ENCODE data around the gene ZSCAN5B.
"Not testable (repeated sequence)": the region's sequence is repeated elsewhere in the genome, so short reads cannot be mapped to it uniquely, and the experiment has no call there.

The ZSCAN5B gene

DNA sequence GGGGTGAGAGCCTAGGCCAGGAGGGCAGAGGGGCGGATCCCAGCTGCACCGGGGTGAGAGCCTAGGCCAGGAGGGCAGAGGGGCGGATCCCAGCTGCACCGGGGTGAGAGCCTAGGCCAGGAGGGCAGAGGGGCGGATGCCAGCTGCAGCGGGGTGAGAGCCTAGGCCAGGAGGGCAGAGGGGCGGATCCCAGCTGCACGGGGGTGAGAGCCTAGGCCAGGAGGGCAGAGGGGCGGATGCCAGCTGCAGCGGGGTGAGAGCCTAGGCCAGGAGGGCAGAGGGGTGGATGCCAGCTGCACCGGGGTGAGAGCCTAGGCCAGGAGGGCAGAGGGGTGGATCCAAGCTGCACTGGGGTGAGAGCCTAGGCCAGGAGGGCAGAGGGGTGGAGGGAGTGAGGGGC lies 21.3 kb downstream of the ZSCAN5B start:
- not testable (repeated sequence) for DNase-seq (ENCODE audit: low read depth in 3 of 3)

DNA sequence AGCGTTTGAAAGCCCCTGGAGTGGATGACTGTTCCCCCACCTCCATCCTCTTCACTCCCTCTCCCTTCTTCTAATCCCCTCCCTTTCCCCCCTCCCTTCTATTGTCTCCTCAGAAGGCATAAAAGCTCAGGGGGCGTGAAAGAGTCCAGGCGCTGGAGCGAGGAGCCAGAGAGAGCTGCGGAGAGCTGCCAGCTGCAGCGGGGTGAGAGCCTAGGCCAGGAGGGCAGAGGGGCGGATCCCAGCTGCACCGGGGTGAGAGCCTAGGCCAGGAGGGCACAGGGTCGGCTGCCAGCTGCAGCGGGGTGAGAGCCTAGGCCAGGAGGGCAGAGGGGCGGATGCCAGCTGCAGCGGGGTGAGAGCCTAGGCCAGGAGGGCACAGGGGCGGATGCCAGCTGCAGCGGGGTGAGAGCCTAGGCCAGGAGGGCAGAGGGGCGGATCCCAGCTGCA lies 21.7 kb downstream of the ZSCAN5B start, which contains the start of gene GALP:
Gene GALP, plus strand, starts transcription at position 148 of the 447 bp plus-strand sequence. CDS start 1,101 bp downstream, outside the sequence.
- DNase-seq (ENCODE audit: low read depth in 3 of 3) = not testable (repeated sequence)

DNA sequence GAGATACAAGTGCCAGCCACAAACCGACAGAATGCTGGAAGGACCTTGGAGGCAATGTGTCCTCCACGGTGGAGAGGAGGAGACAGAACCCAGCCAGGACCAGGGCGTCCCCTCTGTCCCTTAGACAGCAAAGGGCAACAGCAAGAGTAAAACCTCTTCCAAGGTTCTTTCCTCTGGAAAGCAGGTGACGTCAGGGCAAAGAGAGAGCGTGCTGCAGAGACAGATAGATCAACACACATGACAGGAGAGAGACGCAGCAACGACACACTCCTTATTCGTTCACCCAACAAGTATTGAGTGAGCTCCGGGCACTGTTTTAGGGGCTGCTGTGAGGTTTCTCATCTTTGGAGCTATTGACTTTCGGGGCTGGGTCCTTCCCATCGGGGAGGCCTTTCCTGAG lies 23.0 kb downstream of the ZSCAN5B start:
- no peak for DNase-seq (ENCODE audit: low read depth in 3 of 3)

DNA sequence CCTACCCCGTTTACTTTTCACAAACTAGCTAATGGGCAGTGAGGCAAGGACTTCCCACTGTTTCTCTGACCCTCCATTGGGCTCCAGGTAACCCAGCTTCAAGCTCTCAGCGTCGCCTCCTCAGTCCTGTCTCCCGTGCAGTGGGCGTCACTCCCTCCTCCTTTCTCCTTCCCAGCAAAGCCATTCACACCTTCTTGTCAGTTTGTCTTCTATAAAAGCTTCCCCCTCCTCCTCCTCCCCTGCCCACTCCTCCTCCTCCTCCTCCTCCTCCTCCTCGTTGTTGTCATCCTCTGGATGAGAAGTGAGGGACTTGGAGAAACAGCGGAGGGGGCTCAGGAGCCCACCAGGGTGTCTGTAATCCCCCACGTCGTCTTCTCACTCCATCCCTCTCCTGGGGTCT lies 23.5 kb downstream of the ZSCAN5B start:
- DNase-seq (ENCODE audit: low read depth in 3 of 3) = no peak

DNA sequence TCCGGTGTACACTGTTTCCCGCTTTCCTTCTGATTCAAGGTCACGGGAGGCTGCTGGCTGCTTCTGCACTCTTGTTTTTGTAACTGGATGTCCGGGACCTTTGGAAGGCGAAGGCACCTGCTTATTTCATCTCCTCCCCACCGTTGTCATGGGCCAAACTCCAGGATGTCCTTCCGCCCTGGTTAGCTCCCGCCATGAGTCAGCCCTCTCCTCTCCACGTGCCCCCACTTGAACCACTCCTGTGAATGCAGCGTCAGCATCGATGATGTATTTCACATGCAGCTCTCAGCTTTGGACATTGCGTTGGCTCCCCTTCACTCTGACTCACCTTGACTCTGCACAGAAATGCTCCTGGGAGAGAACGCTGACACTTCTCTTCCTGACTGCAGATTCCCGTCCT lies 27.3 kb downstream of the ZSCAN5B start:
- no peak for DNase-seq (ENCODE audit: low read depth in 3 of 3)

DNA sequence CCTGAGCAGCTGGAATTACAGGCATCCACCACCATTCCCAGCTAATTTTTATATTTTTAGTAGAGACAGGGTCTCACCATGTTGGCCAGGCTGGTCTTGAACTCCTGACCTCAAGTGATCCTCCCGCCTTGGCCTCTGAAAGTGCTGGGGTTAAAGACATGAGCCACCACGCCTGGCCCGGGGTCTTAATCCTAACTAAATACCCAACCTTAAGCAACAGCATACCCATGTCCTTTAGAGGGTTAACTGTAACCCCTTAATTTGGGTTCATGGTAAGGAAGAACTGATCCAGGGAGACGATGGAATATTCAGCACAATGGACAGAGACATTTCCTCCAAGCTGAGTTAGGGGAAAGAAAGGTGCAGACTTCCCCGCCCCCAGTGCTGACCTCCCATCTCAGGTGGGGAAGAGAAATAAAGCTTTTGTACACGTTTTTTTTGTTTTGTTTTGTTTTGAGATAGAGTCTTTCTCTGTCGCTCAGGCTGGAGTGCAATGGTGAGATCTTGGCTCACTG lies 30.5 kb downstream of the ZSCAN5B start:
- no peak for DNase-seq (ENCODE audit: low read depth in 3 of 3)

DNA sequence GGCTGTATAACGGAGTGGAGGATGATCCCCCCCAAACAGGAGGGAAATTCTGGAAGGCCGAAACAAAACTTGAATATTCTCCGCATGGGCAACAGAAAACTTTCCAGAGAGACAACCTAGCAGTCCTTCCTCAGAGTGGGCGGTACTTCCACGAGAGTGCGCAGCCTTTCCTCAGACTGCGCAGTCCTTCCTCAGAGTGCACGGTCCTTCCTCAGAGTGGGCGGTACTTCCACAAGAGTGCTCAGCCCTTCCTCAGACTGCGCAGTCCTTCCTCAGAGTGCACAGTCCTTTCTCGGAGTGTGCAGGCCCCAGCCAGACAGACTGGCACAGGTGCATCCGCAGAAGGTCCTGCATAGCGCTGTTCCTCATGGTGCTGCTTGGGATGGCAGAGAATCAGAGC lies 34.5 kb downstream of the ZSCAN5B start:
- no peak for DNase-seq (ENCODE audit: low read depth in 3 of 3)

DNA sequence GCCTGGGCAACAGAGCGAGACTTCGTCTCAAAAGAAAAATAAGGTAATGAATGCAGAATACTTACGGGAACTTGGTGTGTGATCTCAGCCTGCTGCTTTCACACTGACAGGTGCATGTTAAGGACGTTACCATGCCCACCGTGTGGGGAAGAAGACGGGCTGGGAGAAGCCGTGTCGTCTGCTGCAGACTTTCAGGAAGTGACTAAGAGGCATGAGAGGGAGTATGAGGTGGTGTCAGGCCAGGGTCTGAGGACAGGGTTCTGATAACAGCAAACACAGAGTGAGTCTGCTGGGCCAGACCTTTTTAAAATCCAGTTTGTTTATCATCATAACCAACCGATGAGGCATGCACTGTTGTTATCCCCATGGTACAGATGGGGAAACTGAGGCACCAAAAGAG lies 35.3 kb downstream of the ZSCAN5B start:
- DNase-seq (ENCODE audit: low read depth in 3 of 3) = no peak

DNA sequence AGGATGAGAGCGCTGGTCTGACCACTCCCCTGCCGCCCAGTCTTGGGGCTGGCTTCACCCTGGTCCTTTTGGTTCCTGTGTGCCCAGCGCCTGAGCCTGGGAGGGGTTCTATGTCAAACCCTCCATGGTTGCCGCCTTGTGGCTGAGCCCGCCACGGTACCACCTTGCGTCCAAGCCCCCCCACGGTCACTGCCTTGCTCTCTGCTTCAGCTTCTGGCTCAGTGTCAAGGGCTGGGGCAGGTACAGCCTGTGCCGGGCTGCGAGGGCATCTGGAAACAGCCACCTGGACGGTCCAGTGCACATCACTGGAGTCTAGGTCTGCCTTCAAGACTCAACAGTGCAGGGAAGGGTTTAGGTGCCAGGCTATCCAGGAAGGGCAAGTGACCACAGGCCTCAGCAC lies 36.0 kb downstream of the ZSCAN5B start:
- no peak for DNase-seq (ENCODE audit: low read depth in 3 of 3)

DNA sequence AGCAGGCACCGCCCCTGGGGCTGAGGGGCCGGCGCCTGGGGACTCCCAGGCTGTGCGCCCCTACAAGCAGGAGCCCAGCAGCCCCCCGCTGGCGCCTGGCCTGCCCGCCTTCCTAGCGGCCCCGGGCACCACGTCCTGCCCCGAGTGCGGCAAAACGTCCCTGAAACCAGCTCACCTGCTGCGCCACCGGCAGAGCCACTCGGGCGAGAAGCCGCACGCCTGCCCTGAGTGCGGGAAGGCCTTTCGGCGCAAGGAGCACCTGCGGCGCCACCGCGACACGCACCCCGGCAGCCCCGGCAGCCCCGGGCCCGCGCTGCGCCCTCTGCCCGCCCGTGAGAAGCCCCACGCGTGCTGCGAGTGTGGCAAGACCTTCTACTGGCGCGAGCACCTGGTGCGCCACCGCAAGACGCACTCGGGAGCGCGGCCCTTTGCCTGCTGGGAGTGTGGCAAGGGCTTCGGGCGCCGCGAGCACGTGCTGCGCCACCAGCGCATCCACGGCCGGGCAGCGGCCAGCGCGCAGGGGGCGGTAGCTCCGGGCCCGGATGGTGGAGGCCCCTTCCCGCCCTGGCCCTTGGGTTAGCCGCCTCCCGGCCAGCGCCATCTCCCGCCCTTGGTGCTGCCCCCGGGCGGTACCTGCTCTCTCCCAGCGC lies 37.8 kb downstream of the ZSCAN5B start:
- DNase-seq (ENCODE audit: low read depth in 3 of 3) = no peak

DNA sequence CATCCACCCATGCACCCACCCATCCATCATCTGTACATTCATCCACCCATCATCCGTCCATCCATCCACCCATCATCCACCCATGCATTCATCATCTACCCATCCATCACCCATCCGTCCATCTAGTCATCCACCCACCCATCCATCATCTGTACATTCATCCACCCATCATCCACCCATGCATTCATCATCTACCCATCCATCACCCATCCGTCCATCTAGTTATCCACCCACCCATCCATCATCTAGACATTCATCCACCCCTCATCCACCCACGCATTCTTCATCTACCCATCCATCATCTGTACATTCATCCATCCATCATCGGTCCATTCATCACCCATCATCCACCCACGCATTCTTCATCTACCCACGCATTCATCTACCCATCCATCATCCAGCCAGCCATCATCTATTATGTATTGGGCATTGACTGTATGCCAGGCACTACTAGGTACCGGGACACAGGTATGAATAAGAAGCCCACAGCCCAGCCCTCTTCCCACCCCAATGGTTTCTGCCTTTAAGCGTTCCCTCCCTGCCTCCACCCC lies 38.5 kb downstream of the ZSCAN5B start:
- DNase-seq (ENCODE audit: low read depth in 3 of 3) = no peak

DNA sequence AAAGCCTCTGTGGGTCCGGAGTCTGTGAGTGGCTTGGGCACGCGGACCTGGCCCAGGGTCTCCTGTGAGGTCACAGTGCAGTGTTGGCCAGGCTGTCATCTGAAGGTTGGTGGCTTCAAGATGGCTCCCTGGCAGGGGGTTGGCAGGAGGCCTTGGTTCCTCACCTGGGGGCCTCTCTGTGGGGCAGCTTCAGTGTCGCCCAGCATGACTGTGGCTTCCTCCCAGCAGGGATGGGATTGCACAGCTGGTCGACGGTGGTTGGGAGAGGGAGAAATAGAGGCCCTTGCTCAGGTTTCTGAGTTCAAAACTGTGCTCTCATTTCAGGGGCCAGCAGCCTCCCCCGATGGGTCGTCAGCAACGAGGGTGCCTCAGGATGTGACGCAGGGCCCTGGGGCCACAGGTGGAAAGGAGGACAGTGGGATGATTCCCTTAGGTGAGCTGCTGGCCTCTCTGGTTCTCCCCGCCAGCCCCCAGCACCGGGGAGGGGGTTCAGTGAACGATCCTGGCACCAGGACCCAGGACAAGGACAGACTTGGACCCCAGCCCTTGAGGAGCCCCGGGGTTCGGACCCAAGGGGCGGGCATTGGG lies 39.3 kb downstream of the ZSCAN5B start:
- DNase-seq (ENCODE audit: low read depth in 3 of 3) = no peak

DNA sequence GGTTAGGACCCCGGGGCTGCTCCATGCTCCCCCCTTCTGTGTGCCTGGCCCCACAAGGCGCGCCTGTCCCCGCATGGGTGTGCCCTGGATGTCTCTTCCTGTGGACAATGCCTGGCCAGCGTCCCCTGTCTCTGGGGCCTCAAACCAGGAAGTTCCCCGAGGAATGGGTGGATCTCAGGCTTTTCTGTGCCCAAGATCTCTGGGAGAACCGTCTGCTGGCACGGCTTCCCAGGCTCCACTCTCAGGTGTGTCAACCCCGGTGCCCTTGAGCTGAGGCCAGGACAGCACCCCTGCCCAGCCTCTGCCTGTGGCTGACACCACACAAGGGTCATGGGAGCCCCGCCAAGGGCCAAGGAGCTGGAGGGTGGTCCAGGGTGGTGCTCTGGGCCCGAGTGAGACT lies 40.8 kb downstream of the ZSCAN5B start:
- no peak for DNase-seq (ENCODE audit: low read depth in 3 of 3)

DNA sequence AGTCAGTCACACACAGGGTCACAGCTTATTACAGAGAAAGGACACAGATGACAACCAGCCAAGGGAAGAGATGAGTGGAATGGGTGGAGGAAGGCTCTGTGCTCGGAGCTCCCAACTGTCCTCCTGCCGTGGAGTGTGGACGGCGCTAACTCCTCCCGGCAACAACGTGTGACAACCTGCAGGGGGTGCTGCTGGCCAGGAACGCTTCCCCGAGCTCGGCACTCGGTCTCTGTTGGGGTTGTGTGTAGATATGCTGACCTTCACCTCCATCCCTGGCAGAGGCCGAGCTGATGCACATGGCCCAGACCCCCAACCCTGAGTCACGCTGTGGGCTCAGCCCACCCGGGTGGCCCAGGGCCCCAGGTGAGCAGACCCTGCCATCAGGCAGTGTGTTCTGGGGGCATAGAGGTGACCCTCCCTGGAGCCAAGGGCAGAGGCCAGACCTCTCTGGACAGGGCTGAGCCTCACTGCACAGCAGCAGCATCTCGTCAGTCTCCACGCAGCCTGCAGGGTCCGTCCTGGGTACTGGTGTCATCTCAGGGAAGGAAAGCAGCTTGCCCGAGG lies 42.4 kb downstream of the ZSCAN5B start:
- no peak for DNase-seq (ENCODE audit: low read depth in 3 of 3)

DNA sequence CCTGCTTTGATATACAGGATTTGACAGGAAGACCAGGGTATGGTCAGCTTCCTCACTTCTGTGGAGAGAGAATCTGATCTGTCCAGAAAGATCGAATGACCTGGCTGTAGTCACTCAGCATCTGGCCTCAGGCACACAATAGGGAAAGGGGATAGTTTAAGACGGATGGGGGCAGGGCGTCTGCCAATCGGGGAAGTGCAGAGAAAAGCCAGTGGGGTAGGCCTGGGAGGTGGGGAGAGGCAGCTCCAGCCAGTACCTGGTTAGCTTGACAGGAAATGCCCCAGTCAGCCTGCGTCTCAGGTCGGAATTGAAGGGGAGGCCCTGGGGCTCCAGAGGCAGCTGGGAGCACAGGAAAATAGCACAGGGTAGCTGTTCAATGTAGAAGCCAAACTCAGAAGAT lies 44.1 kb downstream of the ZSCAN5B start:
- DNase-seq (ENCODE audit: low read depth in 3 of 3) = no peak

DNA sequence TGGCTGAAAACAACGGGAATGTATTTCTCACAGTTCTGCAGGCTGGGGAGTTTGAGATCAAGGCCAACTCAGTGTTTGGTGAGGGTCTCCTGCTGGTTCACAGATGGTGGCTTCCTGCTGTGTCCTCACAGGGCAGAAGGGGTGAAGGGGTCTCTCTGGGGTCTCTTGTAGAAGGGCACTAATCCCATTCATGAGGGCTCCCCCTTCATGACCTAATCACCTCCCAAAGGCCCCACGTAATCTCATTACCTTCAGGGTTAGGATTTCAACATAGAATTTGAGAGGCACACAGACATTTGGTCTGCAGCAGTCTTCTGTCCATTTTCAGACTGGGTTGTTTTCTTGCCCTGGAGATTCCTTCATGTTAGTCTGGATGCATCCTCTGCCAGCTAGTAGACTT lies 44.9 kb downstream of the ZSCAN5B start:
- DNase-seq (ENCODE audit: low read depth in 3 of 3) = no peak

DNA sequence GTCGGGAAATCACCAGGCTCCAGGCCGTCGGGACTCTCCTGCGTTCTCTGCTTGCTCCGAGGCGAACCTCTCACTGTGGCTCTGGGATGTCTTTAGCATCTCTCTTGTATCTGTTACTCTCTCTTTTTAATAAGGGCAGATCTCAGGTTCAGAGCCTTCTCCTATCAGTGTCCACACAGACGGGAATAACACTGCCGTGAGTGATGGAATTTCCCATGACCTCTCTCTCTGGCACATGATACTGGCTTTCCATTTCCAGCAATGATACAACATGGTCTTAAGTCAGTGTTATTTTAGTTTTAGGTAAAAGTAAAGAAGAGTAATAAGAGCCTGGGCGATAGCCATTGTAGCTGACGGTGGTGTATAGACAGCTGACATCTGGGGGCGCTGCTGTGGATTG lies 47.2 kb downstream of the ZSCAN5B start:
- DNase-seq (ENCODE audit: low read depth in 3 of 3) = no peak

DNA sequence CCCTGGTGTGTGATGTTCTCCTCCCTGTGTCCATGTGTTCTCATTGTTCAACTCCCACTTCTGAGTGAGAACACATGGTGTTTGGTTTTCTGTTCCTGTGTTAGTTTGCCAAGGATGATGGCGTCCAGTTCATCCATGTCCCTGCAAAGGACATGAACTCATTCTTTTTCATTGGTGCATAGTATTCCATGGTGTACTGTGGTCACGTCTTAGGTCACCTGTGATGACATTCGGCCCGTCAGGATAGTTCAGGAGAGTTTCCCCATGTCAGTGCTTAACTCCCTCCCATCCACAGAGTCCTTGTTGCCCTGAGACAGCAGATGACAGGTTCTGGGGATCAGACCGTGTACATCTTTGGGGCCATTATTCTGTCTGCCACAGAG lies 47.9 kb downstream of the ZSCAN5B start:
- DNase-seq (ENCODE audit: low read depth in 3 of 3) = no peak

DNA sequence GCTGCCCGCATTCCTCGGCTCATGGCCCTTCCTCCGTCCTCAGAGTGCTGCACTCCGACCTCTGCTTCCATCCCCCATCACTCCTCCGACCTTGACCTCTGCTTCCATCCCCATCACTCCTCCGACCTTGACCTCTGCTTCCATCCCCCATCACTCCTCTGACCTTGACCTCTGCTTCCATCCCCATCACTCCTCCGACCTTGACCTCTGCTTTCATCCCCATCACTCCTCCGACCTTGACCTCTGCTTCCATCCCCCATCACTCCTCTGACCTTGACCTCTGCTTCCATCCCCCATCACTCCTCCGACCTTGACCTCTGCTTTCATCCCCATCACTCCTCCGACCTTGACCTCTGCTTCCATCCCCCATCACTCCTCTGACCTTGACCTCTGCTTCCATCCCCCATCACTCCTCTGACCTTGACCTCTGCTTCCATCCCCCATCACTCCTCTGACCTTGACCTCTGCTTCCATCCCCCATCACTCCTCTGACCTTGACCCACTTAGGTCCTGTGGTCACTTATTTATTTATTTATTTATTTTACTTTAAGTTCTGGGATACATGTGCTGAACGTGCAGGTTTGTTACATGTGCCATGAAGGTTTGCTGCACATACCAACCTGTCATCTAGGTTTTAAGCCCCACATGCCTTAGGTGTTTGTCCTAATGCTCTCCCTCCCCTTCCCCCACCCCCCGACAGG lies 48.5 kb downstream of the ZSCAN5B start:
- not testable (repeated sequence) for DNase-seq (ENCODE audit: low read depth in 3 of 3)

DNA sequence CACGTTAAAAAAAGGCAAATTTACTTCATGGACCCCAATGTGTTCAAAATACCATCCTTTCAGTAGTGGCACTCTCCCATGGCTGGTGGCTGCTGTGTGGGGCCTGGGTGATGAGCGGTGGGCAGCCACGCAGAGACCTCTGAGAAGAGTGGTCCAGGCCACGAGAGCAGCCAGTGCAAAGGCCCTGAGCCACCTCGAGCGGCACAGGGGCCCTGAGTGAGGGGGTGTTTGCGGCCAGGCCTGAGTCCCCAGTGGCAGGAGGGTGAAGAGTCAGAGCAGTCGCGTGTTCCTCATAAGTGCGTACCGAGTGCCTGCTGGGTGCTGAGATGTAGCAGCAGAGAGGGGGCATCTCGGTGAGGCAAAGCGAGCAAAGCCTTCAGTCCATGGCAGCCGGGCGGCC lies 49.5 kb downstream of the ZSCAN5B start:
- no peak for DNase-seq (ENCODE audit: low read depth in 3 of 3)

DNA sequence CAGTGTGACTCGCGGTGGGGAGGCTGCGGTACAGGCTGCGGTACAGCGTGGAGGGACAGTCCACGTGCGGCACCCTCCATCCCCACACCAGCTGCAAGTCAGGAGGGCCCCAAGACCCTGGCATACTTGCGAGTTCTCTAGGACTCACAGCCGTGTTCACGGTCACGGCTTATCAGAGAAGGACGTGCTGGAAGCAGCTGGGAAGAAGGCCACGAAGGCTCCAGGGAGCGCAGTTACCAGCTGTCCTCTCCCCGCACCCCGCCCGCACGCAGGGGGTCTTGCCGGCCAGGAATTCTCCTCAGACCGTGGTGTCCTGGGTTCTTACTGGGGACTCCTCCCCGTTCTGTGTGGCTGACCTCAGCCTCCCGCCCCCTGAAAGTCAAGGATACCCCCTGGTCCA lies 50.3 kb downstream of the ZSCAN5B start:
- no peak for DNase-seq (ENCODE audit: low read depth in 3 of 3)

DNA sequence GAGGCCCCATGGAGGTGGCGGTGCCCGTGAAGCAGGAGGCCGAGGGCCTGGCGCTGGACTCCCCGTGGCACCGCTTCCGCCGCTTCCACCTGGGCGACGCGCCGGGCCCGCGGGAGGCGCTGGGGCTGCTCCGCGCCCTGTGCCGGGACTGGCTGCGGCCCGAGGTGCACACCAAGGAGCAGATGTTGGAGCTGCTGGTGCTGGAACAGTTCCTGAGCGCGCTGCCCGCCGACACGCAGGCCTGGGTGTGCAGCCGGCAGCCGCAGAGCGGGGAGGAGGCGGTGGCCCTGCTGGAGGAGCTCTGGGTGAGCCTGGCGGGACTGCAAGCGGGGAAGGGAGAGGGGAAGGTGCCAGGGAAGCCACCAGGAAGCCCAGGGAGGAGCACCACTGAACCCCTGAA lies 50.7 kb downstream of the ZSCAN5B start:
- DNase-seq (ENCODE audit: low read depth in 3 of 3) = no peak
